Common myeloid progenitor, CD34-positive (primary cell): Measurements from ENCODE around the gene CBFA2T3.
"Not testable (repeated sequence)": the region's sequence is repeated elsewhere in the genome, so short reads cannot be mapped to it uniquely, and the experiment has no call there.

Experiments used
- CTCF ChIA-PET: fragments of 350-600 bp; sonication (Branson Sonifier 250); formaldehyde crosslinking; loops from one replicate; lab custom pipeline; 2021; ENCODE audit warnings: antibody characterized with exemption; lab: Charles Lee
- POLR2A ChIA-PET: fragments of 350-600 bp; sonication (Branson Sonifier 250); formaldehyde crosslinking; loops from one replicate; lab custom pipeline; 2021; ENCODE audit warnings: antibody characterized with exemption; lab: Charles Lee
- DNase-seq, 3 donors: peaks; one replicate each; pipeline versions ENCODE4 v3.0.0 to v3.0.0-alpha.2; 2013
- H3K27ac ChIP-seq, 2 experiments: 1 replicate in 1 of 2; 2 replicates in 1 of 2; pipeline ENCODE4 v1.7.0; 2013; ENCODE audit warnings: inconsistent platforms in 2 of 2, low read length in 2 of 2, mild to moderate bottlenecking in 2 of 2, low read depth in 1 of 2, moderate library complexity in 1 of 2; ENCODE audit not compliant: severe bottlenecking in 2 of 2, insufficient read depth in 1 of 2, poor library complexity in 1 of 2
- H3K27me3 ChIP-seq, 5 experiments: replicated peaks in 2 of 5; 1 replicate in 3 of 5; 2 replicates in 2 of 5; pipeline versions ENCODE4 v1.6.1 to v1.7.0; 2013; ENCODE audit warnings: low read length in 4 of 5, mild to moderate bottlenecking in 2 of 5, moderate library complexity in 2 of 5, inconsistent platforms in 1 of 5; ENCODE audit not compliant: insufficient read depth in 5 of 5, control insufficient read depth in 4 of 5
- H3K36me3 ChIP-seq, 4 experiments: 1 replicate in 2 of 4; 2 replicates in 2 of 4; pipeline versions ENCODE4 v1.6.1 to v1.7.0; 2013; ENCODE audit warnings: low read length in 3 of 4, control low read depth in 1 of 4, mild to moderate bottlenecking in 1 of 4; ENCODE audit not compliant: control insufficient read depth in 4 of 4, insufficient read depth in 4 of 4
- H3K4me1 ChIP-seq, 4 experiments: 1 replicate in 3 of 4; 2 replicates in 1 of 4; pipeline versions ENCODE4 v1.6.1 to v1.7.1; 2013; ENCODE audit warnings: low read length in 3 of 4, mild to moderate bottlenecking in 3 of 4, control low read depth in 1 of 4, inconsistent platforms in 1 of 4, moderate library complexity in 1 of 4; ENCODE audit not compliant: control insufficient read depth in 4 of 4, insufficient read depth in 4 of 4; ENCODE audit errors: control extremely low read depth in 1 of 4
- H3K4me3 ChIP-seq, 7 experiments: 1 replicate in 4 of 7; 2 replicates in 3 of 7; pipeline versions ENCODE4 v1.5.1 to v1.7.0; 2013; ENCODE audit warnings: mild to moderate bottlenecking in 7 of 7, low read length in 6 of 7, moderate library complexity in 6 of 7, inconsistent platforms in 2 of 7, low read depth in 2 of 7, control low read depth in 1 of 7; ENCODE audit not compliant: insufficient read depth in 4 of 7, control insufficient read depth in 1 of 7; ENCODE audit errors: extremely low read depth in 1 of 7
- H3K9me3 ChIP-seq, 5 experiments: 1 replicate in 4 of 5; 2 replicates in 1 of 5; pipeline versions ENCODE4 v1.6.1 to v1.7.1; 2013; ENCODE audit warnings: low read length in 4 of 5, mild to moderate bottlenecking in 2 of 5, inconsistent platforms in 1 of 5, low read depth in 1 of 5, moderate library complexity in 1 of 5; ENCODE audit not compliant: control insufficient read depth in 4 of 5, insufficient read depth in 2 of 5; ENCODE audit errors: control extremely low read depth in 1 of 5
- WGBS: methylation state at CpG from one replicate; pipeline ENCODE4 v1.1.5; 2013; ENCODE audit not compliant: insufficient coverage; 5-methylcytosine and 5-hydroxymethylcytosine counted together

CBFA2T3 gene

DNA sequence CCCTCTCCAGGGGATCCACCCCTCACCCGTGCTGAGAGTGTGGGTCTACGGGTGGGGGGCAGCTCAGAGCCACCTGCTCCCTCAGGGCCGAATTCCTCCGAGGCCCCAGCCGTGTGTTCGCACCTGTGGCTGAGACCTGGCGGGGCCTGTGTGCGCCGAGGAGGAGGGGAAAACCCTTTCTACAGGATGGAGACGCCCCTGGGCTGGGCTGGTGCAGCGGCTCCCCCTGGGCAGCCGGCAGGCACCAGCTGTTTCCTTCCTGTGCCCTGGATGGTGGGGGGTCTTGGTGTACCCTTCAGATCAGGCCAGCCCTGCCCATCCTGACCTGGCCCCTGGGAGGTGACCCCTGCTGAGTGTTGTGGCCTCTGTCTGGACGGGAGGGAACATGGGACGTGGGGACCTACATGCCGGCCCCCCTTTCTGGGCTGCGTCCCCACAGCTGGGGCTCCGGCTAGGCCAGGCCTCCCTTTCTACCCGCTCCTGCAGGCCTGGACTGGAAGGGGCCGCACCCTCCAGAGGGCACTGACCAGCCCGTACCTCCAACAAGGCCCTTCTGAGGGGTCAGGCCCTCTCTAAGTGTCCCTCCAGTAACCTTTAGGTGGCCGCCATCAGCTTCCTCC is 82.2 kb downstream of the CBFA2T3 start:
- POLR2A ChIA-PET = no interaction called here
- Histone ChIP-seq H3K4me3 (no peak overlapping the region), H3K27ac (no peak overlapping the region), H3K9me3 (peaks cover 0 to 13% (median 7%) of the 10 kb centered on the region in 5 experiments), H3K4me1 (peaks cover 0 to 2% (median 0%) of the 10 kb centered on the region in 4 experiments), H3K36me3 (peaks cover 14 to 97% (median 76%) of the 10 kb centered on the region in 4 experiments), H3K27me3 (no peaks in the 10 kb centered on the region)
- 84% methylated on average over 21 of the region's 21 CpGs for WGBS
- CTCF ChIA-PET = no interaction called here
- DNase-seq = peak in 1 of 3 donors; percentile 38

DNA sequence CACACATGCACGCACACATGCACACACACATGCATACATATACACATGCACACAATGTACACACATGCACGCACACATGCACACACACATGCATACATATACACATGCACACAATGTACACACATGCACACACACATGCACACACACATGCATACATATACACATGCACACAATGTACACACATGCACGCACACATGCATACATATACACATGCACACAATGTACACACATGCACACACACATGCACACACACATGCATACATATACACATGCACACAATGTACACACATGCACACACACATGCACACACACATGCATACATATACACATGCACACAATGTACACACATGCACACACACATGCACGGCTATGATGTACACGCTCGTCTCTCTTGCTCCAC is 82.7 kb downstream of the CBFA2T3 start:
- Histone ChIP-seq H3K9me3 (peaks cover 0 to 13% (median 7%) of the 10 kb centered on the region in 5 experiments), H3K36me3 (peaks cover 14 to 97% (median 79%) of the 10 kb centered on the region in 4 experiments)
- WGBS = no CpG with 5 or more reads among the region's 6 CpGs
- H3K4me1 ChIP-seq, POLR2A ChIA-PET, H3K27me3 ChIP-seq, H3K27ac ChIP-seq, DNase-seq, CTCF ChIA-PET, H3K4me3 ChIP-seq: not testable (repeated sequence)

DNA sequence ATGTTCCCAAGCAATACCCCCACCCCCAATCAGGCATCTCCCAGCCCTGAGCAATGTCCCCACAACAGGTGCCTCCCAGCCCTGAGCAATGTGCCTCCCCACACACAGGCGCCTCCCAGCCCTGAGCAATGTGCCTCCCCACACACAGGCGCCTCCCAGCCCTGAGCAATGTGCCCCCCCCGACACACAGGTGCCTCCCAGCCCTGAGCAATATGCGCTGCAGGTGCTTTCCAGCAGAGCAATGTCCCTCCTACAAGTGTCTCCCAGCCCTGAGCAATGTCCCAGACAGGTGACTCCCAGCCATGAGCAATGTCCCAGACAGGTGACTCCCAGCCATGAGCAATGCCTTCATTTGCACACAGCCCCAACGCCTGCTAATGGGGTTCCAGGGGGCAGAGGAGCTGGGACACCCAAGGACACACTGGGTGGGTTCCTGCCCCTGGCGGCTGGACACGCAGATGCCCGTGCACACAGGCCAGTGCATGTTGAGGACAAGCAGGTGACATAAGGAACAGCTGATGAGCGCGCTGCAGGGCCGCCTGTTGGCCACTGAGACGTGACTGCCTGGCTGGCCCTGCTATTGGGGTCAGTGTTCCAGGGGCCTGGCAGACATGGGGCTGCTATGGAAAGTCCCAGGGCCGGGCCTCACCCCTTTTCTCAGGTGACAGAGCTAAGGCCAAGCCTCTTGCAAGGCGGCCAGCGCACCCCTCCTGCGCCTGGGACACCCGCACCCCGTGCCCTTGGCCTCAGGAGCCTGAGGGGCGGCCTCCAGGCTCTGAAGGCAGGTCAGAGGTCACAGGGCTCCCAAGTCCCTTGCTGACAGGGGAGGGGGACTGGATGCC is 83.7 kb downstream of the CBFA2T3 start:
- H3K4me3 ChIP-seq = no peak overlapping the region
- ChIA-PET CTCF (no interaction called here), POLR2A (interaction anchor here (0.5 kb wide), 1 partner anchor 200 kb away, joined by 3 read pairs; the partner anchor contains the start of gene ACSF3)
- DNase-seq = no peak
- H3K27ac ChIP-seq = no peak overlapping the region
- no peaks in the 10 kb centered on the region for H3K27me3 ChIP-seq
- H3K9me3 ChIP-seq = peaks cover 0 to 13% (median 7%) of the 10 kb centered on the region in 5 experiments
- WGBS = 98% methylated on average over 15 of the region's 19 CpGs
- H3K36me3 ChIP-seq = peaks cover 14 to 94% (median 75%) of the 10 kb centered on the region in 4 experiments
- H3K4me1 ChIP-seq = peaks cover 0 to 5% (median 2%) of the 10 kb centered on the region in 4 experiments

DNA sequence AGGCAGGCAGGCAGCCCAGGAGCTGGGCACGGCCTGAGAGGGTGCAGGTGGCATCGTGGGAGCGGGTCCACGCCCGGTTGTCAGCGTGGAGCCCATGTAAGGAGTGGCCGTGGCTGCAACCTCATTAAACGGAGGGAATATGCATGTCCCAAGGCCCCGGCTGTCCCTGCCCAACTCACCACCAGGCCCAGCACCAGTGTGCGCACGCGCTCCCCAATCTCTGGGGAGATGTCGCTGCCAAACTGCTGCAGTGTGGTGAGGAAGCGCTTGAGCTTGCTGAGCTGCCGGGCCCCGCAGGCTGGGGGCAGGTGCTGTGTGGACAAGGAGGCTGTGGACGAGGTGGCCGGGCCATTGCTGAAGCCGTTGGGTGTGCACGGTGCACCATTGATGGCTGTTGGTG is 84.9 kb downstream of the CBFA2T3 start:
- Histone ChIP-seq H3K36me3 (peaks cover 14 to 92% (median 74%) of the 10 kb centered on the region in 4 experiments), H3K9me3 (peaks cover 0 to 13% (median 7%) of the 10 kb centered on the region in 5 experiments), H3K27me3 (no peaks in the 10 kb centered on the region), H3K4me1 (peaks cover 0 to 5% (median 2%) of the 10 kb centered on the region in 4 experiments), H3K4me3 (no peak overlapping the region), H3K27ac (no peak overlapping the region)
- WGBS = 96% methylated on average over 20 of the region's 20 CpGs
- POLR2A ChIA-PET = no interaction called here
- DNase-seq = no peak
- CTCF ChIA-PET = interaction anchor here (1.2 kb wide), 1 partner anchor 86 kb away, joined by 3 read pairs; no protein-coding TSS in a partner anchor

DNA sequence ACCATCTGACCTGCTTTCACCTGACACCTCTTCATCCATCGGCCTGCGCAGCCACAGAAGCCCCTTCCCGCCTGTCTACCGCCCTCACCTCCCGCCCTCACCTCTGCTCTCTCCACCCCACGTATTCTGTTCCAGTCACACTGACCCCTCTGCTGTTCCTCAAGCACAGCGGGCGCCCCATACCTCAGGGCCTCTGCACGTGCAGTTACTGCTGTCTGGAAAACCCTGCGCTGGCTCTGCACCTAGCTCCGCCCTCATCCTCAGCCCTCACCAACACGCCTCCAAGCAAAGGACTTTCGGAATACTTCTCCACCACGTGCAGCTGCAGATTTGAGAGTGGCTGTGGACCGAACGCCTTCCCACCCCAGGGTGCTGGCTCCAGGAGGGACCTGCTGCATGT is 85.9 kb downstream of the CBFA2T3 start:
- H3K4me1 ChIP-seq = peaks cover 0 to 5% (median 2%) of the 10 kb centered on the region in 4 experiments
- H3K4me3 ChIP-seq = no peak overlapping the region
- no peaks in the 10 kb centered on the region for H3K27me3 ChIP-seq
- H3K36me3 ChIP-seq = peaks cover 14 to 92% (median 71%) of the 10 kb centered on the region in 4 experiments
- no peak for DNase-seq
- ChIA-PET CTCF (interaction anchor here (1.2 kb wide), 1 partner anchor 85 kb away, joined by 3 read pairs; no protein-coding TSS in a partner anchor), POLR2A (no interaction called here)
- H3K27ac ChIP-seq = no peak overlapping the region
- WGBS = 96% methylated on average over 9 of the region's 16 CpGs
- peaks cover 0 to 13% (median 7%) of the 10 kb centered on the region in 5 experiments for H3K9me3 ChIP-seq

DNA sequence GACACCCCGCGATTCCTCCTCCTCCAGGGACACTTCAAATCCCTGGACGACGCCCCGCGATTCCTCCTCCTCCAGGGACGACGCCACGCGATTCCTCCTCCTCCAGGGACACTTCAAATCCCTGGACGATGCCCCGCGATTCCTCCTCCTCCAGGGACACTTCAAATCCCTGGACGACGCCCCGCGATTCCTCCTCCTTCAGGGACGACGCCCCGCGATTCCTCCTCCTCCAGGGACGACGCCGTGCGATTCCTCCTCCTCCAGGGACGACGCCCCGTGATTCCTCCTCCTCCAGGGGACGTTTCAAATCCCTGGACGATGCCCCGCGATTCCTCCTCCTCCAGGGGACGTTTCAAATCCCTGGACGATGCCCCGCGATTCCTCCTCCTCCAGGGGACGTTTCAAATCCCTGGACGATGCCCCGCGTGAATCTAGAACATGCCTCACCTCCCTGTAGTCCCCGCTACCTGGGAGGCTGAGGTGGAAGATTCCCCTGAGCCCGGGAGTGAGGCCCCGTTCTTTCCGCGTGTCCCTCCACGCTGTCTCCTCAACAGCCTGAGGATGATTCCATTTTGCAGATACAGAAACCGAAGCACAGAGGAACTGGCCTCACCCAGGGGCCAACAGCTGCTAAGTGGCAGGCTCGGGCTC is 87.2 kb downstream of the CBFA2T3 start:
- H3K4me3 ChIP-seq, POLR2A ChIA-PET, H3K4me1 ChIP-seq, H3K27me3 ChIP-seq, DNase-seq, H3K27ac ChIP-seq, CTCF ChIA-PET: not testable (repeated sequence)
- H3K9me3 ChIP-seq = peaks cover 0 to 13% (median 7%) of the 10 kb centered on the region in 5 experiments
- 96% methylated on average over 41 of the region's 48 CpGs for WGBS
- H3K36me3 ChIP-seq = peaks cover 11 to 92% (median 75%) of the 10 kb centered on the region in 4 experiments
